ENCODE measurements around the gene ACAA1.

ACAA1 gene

DNA sequence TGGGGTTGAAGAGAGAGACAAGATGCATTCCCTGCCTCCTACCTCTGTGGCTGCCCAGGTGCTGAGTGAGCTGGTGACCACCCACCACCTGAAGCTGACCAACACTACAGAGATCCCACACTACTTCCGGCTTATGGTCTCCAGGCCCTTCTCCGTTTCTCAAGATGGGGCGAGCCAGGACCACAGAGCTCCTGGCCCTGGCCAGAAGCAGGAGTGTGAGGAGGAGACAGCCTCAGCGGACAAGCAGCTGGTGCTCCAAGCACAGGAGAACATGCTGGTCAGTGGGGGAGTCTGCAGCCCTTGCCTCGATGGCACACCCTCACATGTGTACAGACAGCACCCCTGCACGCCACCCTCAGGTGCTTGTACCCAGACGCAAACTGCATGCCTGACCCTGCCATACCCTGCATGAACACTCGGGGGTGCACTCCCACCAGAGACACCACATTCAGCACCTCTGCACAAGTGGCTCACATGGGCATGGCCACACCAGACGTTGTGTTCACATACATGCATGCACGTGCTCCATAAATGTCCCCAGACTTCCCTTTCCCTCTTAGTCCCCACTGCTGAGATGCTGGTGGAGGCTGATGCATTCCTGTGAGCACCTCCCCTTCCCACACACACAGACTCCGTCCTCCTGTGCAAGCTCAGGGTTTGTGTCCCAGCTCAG, 19.0 kb downstream of the ACAA1 start:
- no peak for DNase-seq

DNA sequence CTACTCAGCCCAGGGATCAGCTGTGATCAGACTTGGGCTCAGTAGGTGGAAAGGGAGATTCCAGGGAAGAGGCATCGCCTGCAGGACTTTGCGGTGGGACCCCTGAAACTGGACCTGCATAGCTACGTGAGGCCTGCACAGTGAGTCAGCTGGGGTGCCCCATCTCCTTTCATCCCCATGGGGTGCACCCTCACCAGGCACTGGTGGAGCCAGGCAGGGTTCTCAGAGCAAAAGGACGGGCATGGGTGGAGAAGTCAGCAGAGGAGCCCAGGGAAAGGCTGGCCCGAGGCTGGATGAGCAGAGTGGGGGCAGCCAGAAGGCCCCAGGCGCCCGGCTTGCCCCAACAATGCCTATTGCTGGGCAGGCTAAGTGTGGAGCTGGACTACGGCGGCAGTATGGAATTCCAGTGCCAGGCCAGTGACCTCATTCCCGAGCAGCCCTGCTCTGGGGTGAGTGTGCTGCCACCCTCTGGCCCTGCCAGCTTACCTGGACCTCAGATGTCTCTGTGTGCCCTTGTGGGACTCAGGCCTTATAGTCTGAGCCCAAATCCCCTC, 19.7 kb downstream of the ACAA1 start:
- DNase-seq, result no peak

DNA sequence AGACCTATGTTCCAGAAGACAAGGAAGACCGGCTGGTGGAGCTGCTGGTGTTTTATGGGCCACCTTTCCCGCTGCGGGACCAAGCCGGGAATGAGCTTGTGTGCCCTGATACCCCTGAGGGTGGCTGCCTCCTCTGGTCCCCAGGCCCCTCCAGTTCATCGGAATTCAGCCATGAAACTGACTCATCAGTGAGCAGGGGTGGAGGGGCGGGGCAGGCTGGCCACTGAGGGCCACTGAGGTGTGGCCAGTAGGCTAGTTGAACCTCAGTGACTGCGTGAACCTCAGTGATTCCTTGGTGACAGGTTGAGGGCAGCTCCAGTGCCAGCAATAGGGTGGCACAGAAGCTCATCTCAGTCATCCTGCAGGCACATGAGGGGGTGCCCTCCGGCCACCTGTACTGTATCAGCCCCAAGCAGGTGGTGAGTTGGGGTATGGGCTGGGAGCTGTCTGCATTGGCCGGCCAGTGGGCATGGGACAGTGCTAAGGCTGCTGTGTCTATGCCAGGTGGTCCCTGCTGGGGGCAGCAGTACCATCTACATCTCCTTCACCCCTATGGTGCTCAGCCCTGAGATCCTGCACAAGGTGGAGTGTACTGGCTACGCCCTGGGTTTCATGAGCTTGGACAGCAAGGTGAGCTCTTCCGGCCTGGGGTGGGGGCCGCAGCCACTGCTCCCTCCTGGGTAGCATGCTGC, 20.3 kb downstream of the ACAA1 start:
- no peak for DNase-seq

DNA sequence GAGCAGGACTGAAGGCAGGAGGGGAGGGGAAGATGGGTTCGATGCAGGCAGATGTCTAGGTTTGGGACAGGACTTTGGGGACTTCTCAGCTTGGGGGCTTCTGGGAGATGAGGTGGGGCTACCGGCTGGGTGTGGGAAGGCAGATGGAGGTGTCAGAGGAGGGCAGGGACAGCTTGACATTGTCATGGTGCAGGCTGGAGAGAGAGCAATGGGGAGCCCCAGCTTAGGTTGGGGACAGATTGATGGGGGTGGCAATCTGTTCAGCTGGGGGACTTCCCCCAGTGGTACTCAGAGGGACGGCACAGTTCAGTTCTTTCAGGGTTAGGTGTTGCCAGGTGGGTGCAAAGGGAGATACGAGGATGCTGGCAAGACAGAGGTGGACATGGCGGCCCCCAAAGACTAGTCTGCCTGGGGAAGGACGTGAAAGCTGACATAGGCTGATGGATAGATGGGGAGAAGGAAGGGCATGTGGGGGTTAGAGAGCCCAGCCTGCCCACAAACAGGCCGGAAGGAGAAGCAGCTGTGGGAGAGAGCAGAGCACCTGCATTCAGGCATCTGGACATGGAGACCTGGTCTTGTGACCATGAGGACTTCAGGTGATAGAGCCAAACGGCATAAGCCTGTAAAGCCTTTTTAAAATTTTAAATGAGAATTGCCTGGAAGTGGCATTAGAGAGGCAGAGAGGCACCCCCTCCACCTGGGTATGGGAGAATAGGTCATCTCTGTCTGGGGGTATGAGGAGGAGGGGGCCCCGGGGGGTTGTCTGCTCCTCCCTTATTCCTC, 21.1 kb downstream of the ACAA1 start:
- DNase-seq, result no peak

DNA sequence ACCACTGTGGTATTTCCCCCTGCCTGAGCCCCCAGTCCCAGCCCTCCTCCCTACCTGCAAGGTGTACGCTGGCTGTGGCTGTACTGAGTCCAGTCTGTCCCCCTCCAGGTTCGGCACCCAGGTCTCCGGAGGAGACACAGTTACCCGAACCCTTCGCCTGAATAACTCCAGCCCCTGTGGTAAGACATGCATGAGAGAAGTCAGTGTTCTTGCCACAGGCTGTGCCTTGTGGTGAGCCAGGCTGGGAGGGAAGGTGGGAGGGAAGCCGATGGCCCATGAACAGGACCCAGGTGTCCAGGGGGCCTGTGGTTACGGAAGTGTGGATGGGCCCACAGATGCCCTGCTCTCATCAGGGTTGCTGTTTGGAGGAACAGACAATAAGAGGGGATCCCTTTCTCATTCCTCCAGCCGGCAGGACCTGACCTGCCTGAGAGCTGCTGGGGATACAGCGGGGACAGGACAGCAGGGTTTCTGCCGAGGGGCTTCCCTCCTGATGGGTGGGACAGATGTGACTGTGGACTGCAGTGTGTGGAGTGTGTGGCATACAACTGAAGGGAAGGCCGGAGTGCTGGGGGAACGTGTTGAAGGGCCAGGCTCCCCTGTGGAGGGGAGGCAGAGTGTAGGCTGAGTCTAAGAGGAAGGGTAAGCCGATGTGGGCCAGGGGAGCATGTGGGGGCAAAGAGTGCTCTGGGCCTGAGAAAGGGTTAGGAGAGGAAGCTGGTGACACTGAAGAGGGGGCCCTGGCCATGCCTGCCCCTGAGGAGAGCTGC, 21.9 kb downstream of the ACAA1 start:
- DNase-seq, result no peak

DNA sequence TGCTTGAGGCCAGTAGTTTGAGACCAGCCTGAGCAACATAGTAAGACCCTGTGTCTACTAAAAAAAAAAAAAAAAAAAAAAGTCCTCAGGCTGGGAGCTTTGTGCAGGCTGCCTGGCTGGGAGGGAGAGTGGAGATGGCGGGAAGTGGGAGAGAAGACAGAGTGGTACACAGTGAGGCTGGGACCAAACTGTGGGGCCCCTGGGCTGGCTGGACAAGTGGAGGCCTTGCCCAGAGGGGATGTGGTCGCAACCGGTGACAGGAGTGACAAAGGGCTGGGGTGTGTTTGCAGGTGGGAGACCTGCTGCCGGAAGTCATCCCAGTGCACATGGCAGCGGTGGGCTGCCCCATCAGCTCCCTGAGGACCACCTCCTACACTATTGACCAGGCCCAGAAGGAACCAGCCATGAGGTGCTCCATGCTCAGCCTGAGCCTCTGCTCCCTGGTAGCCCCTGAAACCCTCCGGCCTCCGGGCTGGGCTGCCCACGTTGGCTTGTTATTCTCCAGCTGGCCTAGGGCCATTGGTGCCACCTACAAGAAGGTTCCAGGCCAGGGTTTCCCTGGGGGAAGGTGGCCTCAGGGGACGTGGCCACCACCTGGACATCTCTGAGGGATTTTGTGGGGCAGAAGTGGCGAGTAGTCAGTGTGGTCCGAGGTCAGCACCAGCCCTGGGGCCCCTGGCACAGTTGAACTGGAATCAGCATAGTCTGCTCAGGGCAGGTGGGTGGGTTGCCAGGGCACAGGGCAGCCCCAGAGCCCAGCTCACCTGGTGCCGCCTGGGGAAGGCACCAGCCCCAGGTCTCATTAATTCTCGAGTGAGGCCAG, 22.7 kb downstream of the ACAA1 start:
- no peak for DNase-seq

DNA sequence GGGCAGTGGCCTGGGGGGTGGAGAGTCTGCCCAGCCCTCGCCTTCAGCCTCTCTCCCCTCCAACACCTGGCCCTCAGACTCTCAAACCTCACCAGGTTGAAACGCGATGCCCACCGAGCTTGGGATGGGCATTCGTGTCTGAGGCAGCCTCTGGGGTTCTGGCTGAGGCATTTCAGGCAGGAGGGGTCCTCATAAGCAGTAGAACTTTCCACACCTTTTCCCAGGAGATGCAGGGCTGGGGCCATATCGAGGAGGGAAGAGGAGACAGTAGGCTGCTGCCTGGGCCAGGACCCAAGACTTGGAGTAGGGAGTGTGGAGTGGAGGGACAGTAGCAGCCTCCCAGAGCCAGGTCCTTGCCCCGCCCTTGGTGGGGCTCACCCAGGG, 24.6 kb downstream of the ACAA1 start:
- no peak for DNase-seq

DNA sequence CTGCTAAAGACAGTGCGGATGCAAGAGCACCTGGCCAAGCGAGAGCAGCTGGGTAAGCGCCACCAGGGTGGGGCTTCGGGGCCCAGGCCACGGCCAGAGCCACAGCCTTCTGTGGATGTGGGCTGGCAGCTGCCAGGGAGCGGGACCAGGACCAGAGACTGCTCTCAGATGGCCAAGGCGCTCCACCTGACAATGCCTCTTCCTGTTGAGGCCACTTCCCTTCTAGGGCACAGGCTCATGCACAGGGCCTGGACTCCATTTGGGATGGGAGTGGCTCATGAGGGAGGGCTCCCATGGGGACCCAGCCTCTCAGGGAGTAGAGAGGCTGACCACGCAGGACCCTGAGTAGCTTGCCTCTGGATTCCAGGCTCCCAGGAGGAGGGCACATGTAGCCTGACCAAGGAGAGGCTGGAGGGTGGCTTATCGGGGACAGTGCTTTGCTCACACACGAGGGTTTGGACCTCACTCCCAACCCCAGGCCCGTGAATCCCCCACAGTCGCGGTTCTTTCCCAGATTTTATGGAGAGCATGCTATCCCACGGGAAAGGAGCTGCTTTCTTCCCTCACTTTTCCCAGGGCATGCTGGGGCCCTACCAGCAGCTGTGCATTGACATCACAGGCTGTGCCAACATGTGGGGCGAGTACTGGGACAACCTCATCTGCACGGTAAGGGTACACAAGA, 25.1 kb downstream of the ACAA1 start:
- no peak for DNase-seq

DNA sequence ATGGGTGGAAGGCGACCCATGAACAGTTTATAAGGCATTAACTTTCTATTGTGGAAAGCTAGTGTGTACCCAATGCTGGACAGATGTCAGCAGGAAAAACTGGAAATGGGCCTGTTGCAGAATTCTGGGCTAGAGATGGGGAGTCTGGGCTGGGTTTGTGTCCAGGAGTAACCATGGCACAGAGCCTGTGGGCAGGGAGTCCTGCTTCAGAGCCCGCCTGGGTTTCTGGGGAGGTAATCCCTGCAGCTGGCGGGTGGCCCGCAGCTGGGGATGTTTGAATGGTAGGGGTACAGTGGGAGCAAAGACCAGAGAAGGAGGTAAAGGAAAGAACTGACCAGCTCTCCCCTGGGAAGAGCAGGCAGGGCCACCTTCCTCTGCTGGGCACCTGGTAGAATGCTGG, 25.7 kb downstream of the ACAA1 start:
- DNase-seq, result no peak

DNA sequence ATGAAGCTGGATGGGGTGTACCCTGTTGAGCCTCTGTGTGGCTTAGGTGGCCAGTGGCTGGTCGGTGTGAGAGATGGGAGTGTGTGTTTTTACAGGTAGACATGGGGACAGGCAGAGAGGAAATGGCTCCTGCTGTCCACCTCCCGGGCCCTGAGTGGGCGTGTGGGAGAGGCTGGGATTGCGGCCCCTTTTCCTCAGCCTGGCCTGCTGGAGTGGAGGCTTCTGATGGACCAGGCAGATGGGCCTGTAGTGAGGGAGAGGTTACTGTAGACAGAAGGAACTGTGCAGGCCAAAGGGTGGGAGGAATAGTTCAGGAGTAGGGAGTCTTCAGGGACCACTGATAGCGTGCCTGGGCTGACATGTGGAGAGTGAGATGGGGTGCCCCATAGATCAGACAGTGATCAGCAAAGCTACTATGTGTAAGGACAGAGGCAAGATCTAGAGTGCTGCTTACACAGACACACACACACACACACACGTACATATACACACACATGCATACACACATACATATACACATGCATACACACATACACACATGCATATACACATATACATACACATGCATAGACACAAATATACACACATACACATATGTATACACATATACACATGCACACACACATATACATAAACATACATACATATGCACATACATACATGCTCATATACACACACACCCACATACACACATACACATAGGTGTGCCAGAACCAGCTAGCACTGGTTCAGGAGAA, 26.4 kb downstream of the ACAA1 start:
- DNase-seq, result no peak

DNA sequence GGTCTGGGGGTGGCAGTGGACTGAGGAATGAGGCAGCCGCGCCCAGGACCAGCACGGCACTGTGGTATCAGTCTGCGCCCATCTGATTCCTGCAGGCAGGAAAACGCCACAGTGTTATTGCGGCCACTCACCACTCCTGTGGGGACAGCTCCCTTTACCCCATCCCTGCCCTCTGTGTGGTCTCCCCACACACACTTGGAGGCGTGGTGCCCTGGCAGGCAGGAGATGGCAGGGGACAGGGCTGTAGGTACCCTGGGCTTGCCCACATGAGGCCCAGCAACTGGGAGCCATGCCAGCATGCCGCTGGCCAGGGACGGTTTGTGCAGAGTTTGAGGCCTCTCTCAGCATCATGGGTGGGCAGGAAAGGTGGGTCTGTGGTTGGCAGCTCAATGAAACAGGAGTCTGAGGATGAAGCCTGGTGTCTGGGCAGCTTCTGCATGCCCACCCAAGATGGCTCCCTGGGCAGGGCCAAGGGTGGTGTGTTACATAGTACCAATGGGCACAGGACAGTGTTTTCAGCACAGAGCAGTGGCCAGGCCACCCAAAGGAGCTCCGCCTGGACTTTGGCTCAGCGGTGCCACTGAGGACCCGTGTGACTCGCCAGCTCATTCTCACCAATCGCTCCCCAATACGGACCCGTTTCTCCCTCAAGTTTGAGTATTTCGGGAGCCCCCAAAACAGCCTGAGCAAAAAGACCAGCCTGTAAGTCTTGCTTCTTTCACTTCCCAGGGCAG, 27.2 kb downstream of the ACAA1 start:
- no peak for DNase-seq

DNA sequence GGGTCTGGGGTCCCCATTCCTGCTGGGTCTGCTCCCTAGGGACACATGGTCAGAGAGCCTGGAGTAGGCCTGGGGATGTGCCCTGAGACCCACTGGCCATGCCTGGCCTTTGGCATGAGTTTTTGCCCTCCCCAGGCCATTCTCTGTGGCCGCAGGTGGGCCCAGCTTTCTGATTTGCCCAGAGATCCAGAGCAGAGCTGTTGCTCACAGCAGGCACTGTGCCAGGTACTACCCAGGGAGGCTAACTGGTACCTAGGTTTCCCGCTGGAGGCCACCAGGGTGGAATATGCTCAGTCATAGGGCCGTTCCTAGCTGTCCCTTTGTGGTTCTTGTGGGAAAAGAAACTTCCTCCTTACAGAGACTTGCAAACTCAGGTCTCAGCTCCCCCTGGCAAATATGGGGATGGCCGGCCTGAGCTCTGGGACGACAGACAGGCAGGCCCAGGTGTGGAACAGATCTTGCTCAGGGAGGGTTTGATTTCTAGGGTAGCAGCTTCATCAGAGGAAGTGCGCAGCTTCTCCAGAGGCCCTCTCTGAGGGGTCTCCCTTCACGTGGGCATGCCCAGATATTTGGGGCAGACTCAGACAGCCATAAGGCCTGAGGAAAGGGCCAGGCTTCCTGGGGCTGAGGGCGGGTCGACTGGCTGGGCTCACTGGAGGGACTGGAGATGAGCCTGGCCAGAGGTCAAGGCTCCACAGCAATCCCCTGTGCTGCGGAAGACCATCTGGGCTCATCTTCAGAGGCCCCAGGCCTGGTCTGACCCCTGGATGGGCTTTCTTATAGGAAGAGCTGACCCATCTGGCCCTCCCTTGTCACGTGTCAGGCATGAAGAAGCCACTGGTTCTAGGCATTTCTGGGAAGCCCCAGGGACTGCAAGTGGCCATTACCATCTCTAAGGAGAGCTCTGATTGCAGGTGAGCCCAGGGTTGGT, 28.0 kb downstream of the ACAA1 start:
- no peak for DNase-seq

DNA sequence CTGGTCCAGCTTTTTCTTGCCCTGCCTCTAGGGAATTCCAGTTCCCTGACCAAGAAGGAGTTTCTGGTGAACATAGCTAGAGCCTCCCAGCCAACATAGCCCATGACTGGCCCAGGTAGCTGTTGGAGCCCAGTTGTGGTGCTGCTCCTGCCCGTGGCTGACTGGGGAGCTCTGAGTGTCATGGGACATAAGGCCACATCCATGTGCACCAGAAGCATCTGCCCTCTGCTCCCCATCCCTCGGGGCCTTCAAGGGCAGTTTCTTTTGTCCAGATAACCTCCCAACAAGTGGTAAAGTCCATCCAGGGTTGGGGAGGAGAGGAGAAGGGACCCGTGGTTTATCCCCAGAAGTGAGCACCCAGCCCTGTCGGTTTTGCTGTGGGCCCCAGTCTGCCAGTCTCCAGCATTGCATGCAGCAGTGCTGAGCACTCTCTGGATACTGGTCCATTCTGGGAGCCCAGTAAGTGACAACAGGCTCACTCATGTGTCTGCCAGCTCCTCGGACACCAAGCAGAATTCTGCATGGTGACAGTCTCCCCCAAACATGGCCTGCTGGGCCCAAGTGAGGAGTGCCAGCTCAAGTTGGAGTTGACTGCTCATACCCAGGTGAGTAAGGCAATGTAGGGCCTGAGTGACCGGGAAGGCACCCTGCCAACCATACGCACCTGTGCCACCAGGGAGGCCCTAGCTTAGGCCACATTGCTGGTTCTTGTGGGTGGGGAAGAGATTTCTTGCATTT, 28.8 kb downstream of the ACAA1 start:
- DNase-seq, result no peak

DNA sequence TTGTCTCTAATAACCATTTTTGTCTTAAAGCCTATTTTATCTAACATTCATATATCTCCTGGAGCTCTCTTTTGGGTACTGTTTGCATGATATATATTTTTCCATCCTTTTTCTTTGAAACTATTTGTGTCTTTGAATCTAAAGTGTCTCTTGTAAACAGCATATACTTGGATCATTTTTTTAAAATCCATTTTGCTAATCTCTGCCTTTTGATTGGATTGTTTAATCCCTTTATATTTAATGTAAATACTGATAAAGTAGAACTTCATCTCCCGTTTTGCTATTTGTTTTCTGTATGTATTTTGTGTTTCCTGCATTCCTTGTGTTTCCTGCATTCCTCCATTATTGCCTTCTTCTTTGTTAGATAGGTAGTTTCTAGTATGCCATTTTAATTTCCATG, 31.4 kb downstream of the ACAA1 start:
- no peak for DNase-seq

DNA sequence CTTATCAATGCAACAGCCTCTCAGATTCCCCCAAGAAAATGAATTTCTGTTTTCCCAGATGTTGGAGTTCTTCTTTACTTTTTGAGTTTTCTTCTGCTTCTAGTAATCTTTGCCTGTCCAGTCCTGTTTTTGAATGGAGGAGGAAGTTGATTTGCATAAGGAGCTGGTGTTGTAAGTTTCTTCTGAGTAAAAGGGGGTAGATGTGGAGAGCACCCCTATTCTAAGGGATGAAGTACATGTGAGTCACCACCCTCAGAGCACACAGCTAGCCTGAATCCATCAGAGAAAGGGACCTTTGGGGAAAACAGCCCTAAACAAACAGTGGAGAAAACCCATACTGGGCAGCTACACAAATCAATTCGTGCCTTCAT, 34.5 kb downstream of the ACAA1 start:
- no peak for DNase-seq

DNA sequence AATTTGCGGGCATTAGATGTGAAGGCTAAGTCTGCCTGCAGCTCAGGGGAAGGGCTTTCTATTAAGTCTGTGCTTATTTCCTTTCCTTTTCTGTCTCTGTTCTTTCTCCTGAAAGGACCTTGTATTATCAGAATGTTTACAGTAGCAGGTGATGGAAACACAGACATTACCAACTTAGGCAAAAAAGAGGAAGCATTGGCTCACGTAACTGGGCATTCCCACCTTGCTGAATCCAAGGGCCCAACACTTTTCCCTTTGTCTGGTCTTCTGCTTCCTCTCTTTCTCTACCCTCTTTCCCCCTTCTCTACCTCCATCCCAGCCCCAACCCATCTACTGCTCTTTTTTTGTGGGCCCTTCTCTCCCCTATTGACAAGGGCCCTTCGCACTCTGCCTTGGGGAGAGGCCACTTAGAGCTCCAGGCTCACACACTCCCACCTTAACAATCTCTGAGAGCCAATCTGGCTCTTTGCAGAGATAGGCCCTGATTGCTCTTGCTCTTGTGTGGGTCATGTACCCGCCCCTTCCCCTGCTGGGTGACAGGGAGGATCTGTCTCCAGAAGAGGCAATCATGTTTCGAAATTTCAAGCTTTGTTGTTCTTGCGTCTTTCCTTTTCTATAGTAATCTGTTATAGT, 35.0 kb downstream of the ACAA1 start:
- DNase-seq, result no peak

DNA sequence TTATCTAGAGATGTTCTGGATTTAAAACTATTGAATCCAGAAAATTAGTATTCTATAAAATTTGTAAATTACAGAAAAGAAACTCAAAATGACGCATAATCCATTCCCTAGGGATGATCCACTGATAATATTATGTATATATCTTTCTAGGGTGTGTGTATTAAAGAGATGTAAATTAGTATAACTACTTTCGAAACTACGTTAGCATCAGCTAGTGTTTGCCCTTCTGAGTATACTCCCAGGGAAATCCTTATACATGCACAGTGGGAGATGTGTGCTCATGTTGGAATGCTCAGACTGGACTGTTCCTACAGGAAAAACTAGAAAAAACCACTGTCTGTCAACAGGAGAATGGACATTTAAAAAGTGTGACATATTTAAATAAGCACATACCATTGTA, 36.4 kb downstream of the ACAA1 start:
- DNase-seq, result no peak

DNA sequence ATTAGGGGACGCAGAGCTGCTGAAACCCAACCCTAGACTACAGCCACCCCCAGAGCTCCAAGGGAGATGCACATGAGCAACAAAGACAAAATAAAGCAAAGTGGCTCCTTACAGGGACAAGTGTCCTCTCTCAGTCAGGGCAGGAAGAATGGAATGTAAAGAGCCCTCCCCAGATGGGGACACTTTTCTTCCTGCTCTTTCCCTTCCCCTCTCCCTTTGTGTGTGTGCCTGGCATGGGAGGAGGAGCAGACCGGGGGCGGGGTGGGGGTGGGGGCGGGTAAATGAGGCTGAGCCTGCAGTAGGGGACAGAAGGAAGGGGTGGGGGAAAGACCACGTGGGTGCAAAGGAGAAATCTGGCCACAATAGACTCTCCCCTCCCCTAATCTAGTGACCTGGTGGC, 37.4 kb downstream of the ACAA1 start:
- no peak for DNase-seq
